Thyroid gland (tissue), 4 donors: ENCODE measurements around the gene PPAT.
"Not testable (repeated sequence)": the region's sequence is repeated elsewhere in the genome, so short reads cannot be mapped to it uniquely, and the experiment has no call there.

ENCODE experiments used
- CTCF ChIP-seq, 6 experiments: fragments of 200-600 bp in 3 of 6; fragments of 450-650 bp in 3 of 6; sonication (generic) in 3 of 6; IDR thresholded peaks; one replicate each; pipeline ENCODE4 v1.5.1; 2016 to 2019; ENCODE audit warnings: antibody characterized with exemption in 6 of 6, mild to moderate bottlenecking in 2 of 6, inconsistent platforms in 1 of 6, moderate library complexity in 1 of 6
- POLR2A ChIP-seq, 2 donors: fragments of 450-650 bp; IDR thresholded peaks; one replicate each; pipeline ENCODE4 v1.6.1; 2017; ENCODE audit warnings: antibody characterized with exemption in 2 of 2, mild to moderate bottlenecking in 2 of 2, moderate library complexity in 1 of 2

- TF ChIP-seq CTCF, POLR2A (IDR thresholded peaks at IDR 0.05): not testable (repeated sequence)
These were observed 14.1 kb upstream of the PPAT start for GRCh38 chr4:56449475-56449874.
